Liver (tissue), 9 donors: Measurements from ENCODE around the gene UBE3B. TPM values are rescaled to one million over a fixed set of nuclear protein-coding genes. Genes with fewer than 3 reads are reported as not detected.

Source experiments
- DNase-seq: peaks from one replicate; pipeline ENCODE4 v3.0.0-alpha.2; 2017; ENCODE audit warnings: low spot score
- H3K27ac ChIP-seq, 2 donors: one replicate each; pipeline ENCODE4 v1.7.0; 2013; ENCODE audit warnings: inconsistent platforms in 2 of 2, low read length in 2 of 2, control low read depth in 1 of 2, low read depth in 1 of 2, mild to moderate bottlenecking in 1 of 2
- H3K27me3 ChIP-seq, 4 donors: one replicate each; pipeline versions ENCODE4 v1.6.1 to v1.7.0; 2013; ENCODE audit warnings: low read length in 3 of 4, inconsistent platforms in 1 of 4, mild to moderate bottlenecking in 1 of 4, moderate library complexity in 1 of 4; ENCODE audit not compliant: control insufficient read depth in 4 of 4, insufficient read depth in 4 of 4
- H3K36me3 ChIP-seq, 4 donors: one replicate each; pipeline versions ENCODE4 v1.6.1 to v1.7.0; 2013; ENCODE audit warnings: low read length in 3 of 4, mild to moderate bottlenecking in 3 of 4, low read depth in 1 of 4, moderate library complexity in 1 of 4; ENCODE audit not compliant: control insufficient read depth in 4 of 4, insufficient read depth in 3 of 4
- H3K4me1 ChIP-seq, 4 donors: one replicate each; pipeline versions ENCODE4 v1.6.1 to v1.7.0; 2013; ENCODE audit warnings: low read length in 3 of 4, mild to moderate bottlenecking in 3 of 4, moderate library complexity in 1 of 4; ENCODE audit not compliant: control insufficient read depth in 4 of 4, insufficient read depth in 4 of 4
- H3K4me3 ChIP-seq, 3 donors: one replicate each; pipeline versions ENCODE4 v1.6.1 to v1.7.0; 2013; ENCODE audit warnings: low read length in 3 of 3, control low read depth in 1 of 3, low read depth in 1 of 3, mild to moderate bottlenecking in 1 of 3
- H3K9ac ChIP-seq, 2 donors: one replicate each; pipeline ENCODE4 v1.7.0; 2013; ENCODE audit warnings: low read length in 2 of 2, mild to moderate bottlenecking in 2 of 2, moderate library complexity in 2 of 2, control low read depth in 1 of 2, low read depth in 1 of 2
- H3K9me3 ChIP-seq, 4 donors: one replicate each; pipeline versions ENCODE4 v1.6.1 to v1.7.0; 2013; ENCODE audit warnings: low read length in 3 of 4; ENCODE audit not compliant: control insufficient read depth in 4 of 4
- ATF3 ChIP-seq: IDR thresholded peaks from 2 replicates; pipeline ENCODE4 v1.6.1; 2016; ENCODE audit warnings: antibody characterized with exemption
- EGR1 ChIP-seq, 2 donors: IDR thresholded peaks; 2 replicates each; pipeline ENCODE4 v1.6.1; 2016 to 2018; ENCODE audit warnings: antibody characterized with exemption in 2 of 2, low read depth in 2 of 2
- FOXA1 ChIP-seq: IDR thresholded peaks from 2 replicates; pipeline ENCODE4 v1.6.1; 2016; ENCODE audit warnings: antibody characterized with exemption
- FOXA2 ChIP-seq: IDR thresholded peaks from 2 replicates; pipeline ENCODE4 v1.6.1; 2016; ENCODE audit warnings: antibody characterized with exemption
- GABPA ChIP-seq, 2 donors: IDR thresholded peaks in 1 of 2; conservative IDR thresholded peaks in 1 of 2; 2 replicates each; pipeline ENCODE4 v1.6.1; 2016; ENCODE audit warnings: antibody characterized with exemption in 2 of 2, mild to moderate bottlenecking in 1 of 2, moderate library complexity in 1 of 2
- HNF4A ChIP-seq, 2 donors: conservative IDR thresholded peaks; 2 replicates each; pipeline ENCODE4 v1.6.1; 2016; ENCODE audit warnings: antibody characterized with exemption in 2 of 2, mild to moderate bottlenecking in 2 of 2
- HNF4G ChIP-seq: IDR thresholded peaks from 2 replicates; pipeline ENCODE4 v1.6.1; 2016; ENCODE audit warnings: antibody characterized with exemption
- JUND ChIP-seq, 2 donors: IDR thresholded peaks; 2 replicates each; pipeline ENCODE4 v1.6.1; 2016; ENCODE audit warnings: antibody characterized with exemption in 2 of 2
- NR2F2 ChIP-seq: IDR thresholded peaks from 2 replicates; pipeline ENCODE4 v1.6.1; 2016; ENCODE audit warnings: antibody characterized with exemption
- RAD21 ChIP-seq, 2 donors: IDR thresholded peaks; 2 replicates each; pipeline ENCODE4 v1.6.1; 2016; ENCODE audit warnings: antibody characterized with exemption in 2 of 2, mild to moderate bottlenecking in 2 of 2
- REST ChIP-seq: IDR thresholded peaks from 2 replicates; pipeline ENCODE4 v1.6.1; 2016; ENCODE audit warnings: antibody characterized with exemption, mild to moderate bottlenecking
- RXRA ChIP-seq, 2 donors: IDR thresholded peaks; 2 replicates each; pipeline ENCODE4 v1.6.1; 2017 to 2018; ENCODE audit warnings: antibody characterized with exemption in 2 of 2, mild to moderate bottlenecking in 1 of 2
- SP1 ChIP-seq: IDR thresholded peaks from 2 replicates; pipeline ENCODE4 v1.6.1; 2018; ENCODE audit warnings: antibody characterized with exemption, mild to moderate bottlenecking
- TAF1 ChIP-seq: conservative IDR thresholded peaks from 2 replicates; pipeline ENCODE4 v1.6.1; 2016; ENCODE audit warnings: antibody characterized with exemption, mild to moderate bottlenecking
- YY1 ChIP-seq: IDR thresholded peaks from 2 replicates; pipeline ENCODE4 v1.6.1; 2016; ENCODE audit warnings: antibody characterized with exemption, mild to moderate bottlenecking
- WGBS: extraction: QIAGEN DNeasy Blood & Tissue Kit; methylation state at CpG from one replicate; pipeline ENCODE4 v1.1.7; 2013; 5-methylcytosine and 5-hydroxymethylcytosine counted together
- polyA plus RNA-seq, 2 donors: library from polyadenylated mRNA; stranded (reverse) in 1 of 2; unstranded in 1 of 2; fragments of 200-250 nt in 1 of 2; fragments of >200 nt in 1 of 2; fragmentation: Nextera tagmentation in 1 of 2; extraction: Ambion mirVana in 1 of 2; gene quantifications; one replicate each; pipeline versions ENCODE4 v1.2.1 to v1.2.3, GENCODE V29; 2013 to 2015
- total RNA-seq, 2 donors: library from RNA; depleted of rRNA; stranded (reverse); fragments of >200 nt; gene quantifications; one replicate each; pipeline ENCODE4 v1.2.3, GENCODE V29; 2014
- TF ChIP-seq, protein P1 (sequence below): IDR thresholded peaks from 2 replicates; pipeline ENCODE4 v1.6.1; 2016; ENCODE audit warnings: antibody characterized with exemption
- TF ChIP-seq, protein P2 (sequence below): IDR thresholded peaks from 2 replicates; pipeline ENCODE4 v1.6.1; 2016; ENCODE audit warnings: antibody characterized with exemption
- TF ChIP-seq, protein P3 (sequence below): fragments of 150-350 bp; IDR thresholded peaks from 2 replicates; pipeline ENCODE4 v1.5.1; 2017; ENCODE audit warnings: improper control_type of control experiment, low read depth, low read length; ENCODE audit not compliant: missing input control
- donor health status: healthy.
- donor health status: healthy.
- donor health status: healthy.
- donor health status: healthy.
- donor health status: healthy.

Gene UBE3B
- total and polyA plus RNA-seq, 4 donors, result 9.3 to 43.4 (median 24.1) TPM

- no peak overlapping the region for H3K27ac ChIP-seq
- TF ChIP-seq SP1, result no peak
- TF ChIP-seq, protein P1, sequence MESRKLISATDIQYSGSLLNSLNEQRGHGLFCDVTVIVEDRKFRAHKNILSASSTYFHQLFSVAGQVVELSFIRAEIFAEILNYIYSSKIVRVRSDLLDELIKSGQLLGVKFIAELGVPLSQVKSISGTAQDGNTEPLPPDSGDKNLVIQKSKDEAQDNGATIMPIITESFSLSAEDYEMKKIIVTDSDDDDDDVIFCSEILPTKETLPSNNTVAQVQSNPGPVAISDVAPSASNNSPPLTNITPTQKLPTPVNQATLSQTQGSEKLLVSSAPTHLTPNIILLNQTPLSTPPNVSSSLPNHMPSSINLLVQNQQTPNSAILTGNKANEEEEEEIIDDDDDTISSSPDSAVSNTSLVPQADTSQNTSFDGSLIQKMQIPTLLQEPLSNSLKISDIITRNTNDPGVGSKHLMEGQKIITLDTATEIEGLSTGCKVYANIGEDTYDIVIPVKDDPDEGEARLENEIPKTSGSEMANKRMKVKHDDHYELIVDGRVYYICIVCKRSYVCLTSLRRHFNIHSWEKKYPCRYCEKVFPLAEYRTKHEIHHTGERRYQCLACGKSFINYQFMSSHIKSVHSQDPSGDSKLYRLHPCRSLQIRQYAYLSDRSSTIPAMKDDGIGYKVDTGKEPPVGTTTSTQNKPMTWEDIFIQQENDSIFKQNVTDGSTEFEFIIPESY, result no peak
- TF ChIP-seq NR2F2, result no peak
- no peak for TF ChIP-seq TAF1
- no peak for TF ChIP-seq RXRA (IDR thresholded peaks at IDR 0.05)
- no peak for TF ChIP-seq GABPA (IDR thresholded peaks at IDR 0.05 in 1 of 2, conservative IDR thresholded peaks at IDR 0.05 in 1 of 2)
- no peak for TF ChIP-seq JUND (IDR thresholded peaks at IDR 0.05)
- TF ChIP-seq HNF4A (conservative IDR thresholded peaks at IDR 0.05), result no peak
- no peak for TF ChIP-seq EGR1 (IDR thresholded peaks at IDR 0.05; ENCODE audit: low read depth in 2 of 2)
- TF ChIP-seq FOXA2, result no peak
- no peak for TF ChIP-seq RAD21 (IDR thresholded peaks at IDR 0.05)
- no peak for TF ChIP-seq YY1
- TF ChIP-seq, protein P2, sequence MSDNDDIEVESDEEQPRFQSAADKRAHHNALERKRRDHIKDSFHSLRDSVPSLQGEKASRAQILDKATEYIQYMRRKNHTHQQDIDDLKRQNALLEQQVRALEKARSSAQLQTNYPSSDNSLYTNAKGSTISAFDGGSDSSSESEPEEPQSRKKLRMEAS, result no peak
- TF ChIP-seq, protein P3, sequence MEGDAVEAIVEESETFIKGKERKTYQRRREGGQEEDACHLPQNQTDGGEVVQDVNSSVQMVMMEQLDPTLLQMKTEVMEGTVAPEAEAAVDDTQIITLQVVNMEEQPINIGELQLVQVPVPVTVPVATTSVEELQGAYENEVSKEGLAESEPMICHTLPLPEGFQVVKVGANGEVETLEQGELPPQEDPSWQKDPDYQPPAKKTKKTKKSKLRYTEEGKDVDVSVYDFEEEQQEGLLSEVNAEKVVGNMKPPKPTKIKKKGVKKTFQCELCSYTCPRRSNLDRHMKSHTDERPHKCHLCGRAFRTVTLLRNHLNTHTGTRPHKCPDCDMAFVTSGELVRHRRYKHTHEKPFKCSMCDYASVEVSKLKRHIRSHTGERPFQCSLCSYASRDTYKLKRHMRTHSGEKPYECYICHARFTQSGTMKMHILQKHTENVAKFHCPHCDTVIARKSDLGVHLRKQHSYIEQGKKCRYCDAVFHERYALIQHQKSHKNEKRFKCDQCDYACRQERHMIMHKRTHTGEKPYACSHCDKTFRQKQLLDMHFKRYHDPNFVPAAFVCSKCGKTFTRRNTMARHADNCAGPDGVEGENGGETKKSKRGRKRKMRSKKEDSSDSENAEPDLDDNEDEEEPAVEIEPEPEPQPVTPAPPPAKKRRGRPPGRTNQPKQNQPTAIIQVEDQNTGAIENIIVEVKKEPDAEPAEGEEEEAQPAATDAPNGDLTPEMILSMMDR, result no peak
- TF ChIP-seq REST, result no peak
- no peak for TF ChIP-seq ATF3
- TF ChIP-seq FOXA1, result no peak
- no peak for TF ChIP-seq HNF4G
- no peaks in the 10 kb centered on the region for H3K4me1 ChIP-seq
- no peak for DNase-seq
- H3K27me3 ChIP-seq, result no peaks in the 10 kb centered on the region
- H3K9me3 ChIP-seq, result no peaks in the 10 kb centered on the region
- 90% methylated on average over 16 of the region's 16 CpGs for WGBS
- no peak overlapping the region for H3K4me3 ChIP-seq
- no peaks in the 10 kb centered on the region for H3K36me3 ChIP-seq
- H3K9ac ChIP-seq, result no peak overlapping the region
Observed at GRCh38 chr12:109540526-109541412, 63.3 kb downstream of the UBE3B start.
